Stromal cell of bone marrow (primary cell): Measurements from ENCODE around the gene GNG12.
A peak's percentile ranks its signal among the peaks of the same experiment; 100 is the strongest.
"Not testable (repeated sequence)": the region's sequence is repeated elsewhere in the genome, so short reads cannot be mapped to it uniquely, and the experiment has no call there.

Source experiments
- DNase-seq: peaks from one replicate; pipeline ENCODE4 v3.0.0-alpha.2; 2012; ENCODE audit warnings: low read depth

Gene GNG12

DNA sequence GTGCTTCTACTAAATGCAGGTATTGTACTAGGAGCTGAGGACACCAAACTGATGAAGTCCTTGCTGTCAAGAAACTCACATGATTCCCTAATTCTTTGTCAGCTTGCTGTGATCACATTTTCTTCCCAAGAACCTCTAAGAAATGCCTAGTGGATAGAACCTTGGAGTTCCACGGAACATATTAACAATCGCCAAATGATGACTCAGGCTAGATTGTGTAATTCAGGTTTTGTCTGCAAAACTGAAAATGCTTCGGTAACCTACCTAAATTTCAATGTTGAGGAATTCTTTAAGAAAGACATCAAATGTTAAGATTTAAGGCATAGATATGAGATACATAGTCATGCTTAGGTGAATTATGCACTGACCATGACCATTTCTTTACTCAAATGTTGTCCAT lies 150.0 kb downstream of the GNG12 start:
- peak; percentile 60 for DNase-seq

- DNase-seq: peak; percentile 73
These were observed 150.5 kb downstream of the GNG12 start for GRCh38 chr1:67682659-67683197.

DNA sequence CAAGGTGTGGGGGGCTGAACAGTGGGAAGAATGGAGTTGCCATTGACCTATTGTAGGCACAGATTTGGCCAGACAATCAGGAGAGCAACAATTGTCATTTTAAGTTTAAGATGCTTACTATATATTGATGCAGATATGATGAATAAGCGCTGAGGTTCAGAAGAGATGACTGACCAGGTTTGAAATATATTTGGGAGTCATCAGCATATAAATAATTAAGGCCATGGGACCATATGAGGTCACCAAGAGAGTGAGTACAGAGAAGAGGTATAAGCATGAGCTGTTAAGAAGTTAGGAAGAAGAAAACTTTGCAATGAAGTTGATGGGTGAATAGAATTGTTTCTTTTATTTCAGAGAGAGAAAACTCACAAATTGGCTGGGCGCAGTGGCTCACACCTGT lies 152.8 kb downstream of the GNG12 start:
- DNase-seq: no peak

- no peak for DNase-seq
These were observed 153.6 kb downstream of the GNG12 start for GRCh38 chr1:67679691-67680090.

- no peak for DNase-seq
These were observed 155.3 kb downstream of the GNG12 start for GRCh38 chr1:67677930-67678329.

- no peak for DNase-seq
These were observed 155.9 kb downstream of the GNG12 start for GRCh38 chr1:67677408-67677807.

DNA sequence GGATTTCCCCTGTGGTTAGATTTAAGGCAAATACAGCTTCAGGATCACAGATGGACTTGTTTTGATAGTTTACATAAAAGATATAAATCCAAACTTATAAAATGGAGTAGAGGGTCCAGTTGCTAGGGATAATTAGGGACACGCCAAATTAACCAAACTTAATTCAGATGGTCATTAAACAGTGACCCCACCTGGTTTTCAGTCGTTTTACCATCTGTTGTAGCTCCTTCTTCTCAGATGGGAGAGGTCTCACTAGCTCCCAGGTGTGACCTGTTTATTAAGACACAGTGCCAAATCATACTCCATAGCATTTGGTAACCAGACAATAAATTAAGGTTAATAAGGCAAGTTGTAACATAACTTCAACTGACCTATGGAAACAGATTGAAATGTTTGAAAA lies 156.3 kb downstream of the GNG12 start:
- no peak for DNase-seq

- DNase-seq: no peak
These were observed 157.0 kb downstream of the GNG12 start for GRCh38 chr1:67676287-67676686.

DNA sequence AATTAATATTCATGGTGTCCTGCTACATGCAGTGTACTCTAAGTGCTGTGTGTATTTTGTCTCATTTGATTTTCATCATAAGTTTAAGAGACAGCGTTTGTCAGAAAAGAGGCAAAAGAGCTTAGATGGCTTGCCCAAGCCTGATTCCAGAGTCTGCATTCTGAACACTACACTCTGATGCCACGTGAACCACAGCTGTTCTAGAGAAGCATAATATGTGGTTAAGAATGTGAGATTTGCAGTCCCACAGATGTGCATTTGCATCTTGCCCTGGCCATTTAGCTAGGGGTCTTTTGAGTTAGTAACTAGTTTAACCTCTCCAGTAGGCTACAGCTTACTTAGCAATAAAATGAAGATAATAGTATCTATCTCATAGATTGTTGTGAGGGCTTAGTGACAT lies 157.5 kb downstream of the GNG12 start:
- DNase-seq: no peak

GRCh38 chr1:67674260-67675011 lies 158.8 kb downstream of the GNG12 start:
- DNase-seq: peak; percentile 47

DNA sequence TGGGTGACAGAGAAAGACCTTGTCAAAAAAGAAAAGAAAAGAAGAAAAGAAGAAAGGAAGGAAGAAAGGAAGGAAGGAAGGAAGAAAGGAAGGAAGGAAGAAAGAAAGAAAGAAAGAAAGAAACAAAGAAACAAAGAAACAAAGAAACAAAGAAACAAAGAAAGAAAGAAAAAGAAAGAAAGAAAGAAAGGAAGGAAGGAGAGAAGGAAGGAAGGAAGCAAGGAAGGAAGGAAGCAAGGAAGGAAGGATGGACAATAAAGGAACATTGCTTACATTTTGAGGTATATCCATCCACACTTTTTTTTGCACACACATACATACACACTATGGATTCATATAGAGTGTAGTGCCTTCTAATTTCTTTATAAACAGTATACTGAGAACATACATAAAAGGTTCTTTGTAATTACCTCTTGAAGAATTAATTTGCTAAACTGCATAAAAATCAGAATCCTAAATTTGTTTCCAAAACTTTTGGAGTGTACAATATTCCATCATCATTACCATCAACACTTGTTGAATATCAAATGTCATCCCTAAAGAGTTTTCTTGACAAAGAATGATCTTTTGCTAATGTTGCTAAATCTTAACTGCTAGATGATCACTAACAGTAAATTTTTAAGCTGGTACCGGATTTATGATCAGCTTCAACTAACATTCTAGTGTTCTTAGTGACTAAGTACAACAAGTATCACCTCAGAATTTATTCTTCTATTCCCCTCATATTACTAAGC lies 159.6 kb downstream of the GNG12 start:
- DNase-seq: no peak

GRCh38 chr1:67672260-67672803 lies 160.9 kb downstream of the GNG12 start:
- no peak for DNase-seq

DNA sequence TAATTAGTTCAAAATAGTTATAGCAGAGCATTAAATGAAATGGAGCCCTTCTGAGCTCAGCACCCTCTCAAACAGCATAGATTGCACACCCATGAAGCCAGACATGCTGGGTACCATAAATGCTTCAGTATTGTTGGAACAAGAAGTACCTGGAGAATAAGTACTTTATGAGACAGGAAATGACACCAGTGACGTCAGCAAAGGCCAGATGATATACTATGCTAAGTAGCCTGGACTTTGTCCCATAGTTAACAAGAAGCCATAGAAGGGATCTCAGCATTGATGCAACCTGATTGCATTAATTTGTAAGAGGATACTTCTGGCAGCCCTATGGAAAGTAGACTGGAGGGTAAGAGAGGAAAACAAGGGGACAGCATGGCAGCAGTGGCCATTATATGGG lies 164.6 kb downstream of the GNG12 start:
- no peak for DNase-seq

GRCh38 chr1:67666636-67667035 lies 166.6 kb downstream of the GNG12 start:
- no peak for DNase-seq

- DNase-seq: not testable (repeated sequence)
These were observed 168.0 kb downstream of the GNG12 start for GRCh38 chr1:67665307-67665706.

DNA sequence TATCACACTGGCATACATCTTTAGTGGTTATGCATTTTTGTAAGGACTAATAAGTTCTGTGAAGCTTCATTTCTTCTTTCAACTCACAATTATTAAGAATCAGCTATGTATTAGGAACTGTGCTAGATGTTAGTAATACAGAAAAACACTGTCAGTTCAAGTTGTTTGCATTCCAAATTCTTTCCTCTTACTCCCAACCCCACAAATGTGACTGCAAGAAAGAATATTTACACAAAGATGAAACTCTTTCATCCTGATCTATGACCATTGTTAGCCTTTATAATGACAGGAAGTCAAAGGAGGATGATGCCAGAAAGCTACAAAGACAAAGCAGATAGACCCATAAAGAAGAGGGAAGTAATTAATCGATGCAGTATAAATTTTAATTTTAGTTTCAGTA lies 169.2 kb downstream of the GNG12 start:
- no peak for DNase-seq

DNA sequence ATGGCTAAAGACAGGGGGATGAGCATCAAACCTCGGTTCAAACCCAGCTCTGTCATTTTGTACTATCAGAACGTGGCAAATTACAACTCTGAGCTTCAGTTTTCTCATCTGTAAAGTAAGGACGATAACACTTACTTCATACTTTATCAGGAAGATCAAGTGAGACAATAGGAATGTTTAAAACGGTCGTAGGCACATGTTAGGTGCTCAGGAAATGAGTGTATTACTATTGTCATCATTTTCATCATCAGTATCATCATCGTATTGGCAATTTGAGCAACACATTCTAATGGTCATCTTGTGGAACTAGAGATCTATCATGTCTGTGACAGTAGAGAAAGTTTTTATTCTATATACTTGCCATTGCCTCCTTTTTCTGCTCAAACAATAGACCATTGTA lies 170.4 kb downstream of the GNG12 start:
- DNase-seq: no peak

- DNase-seq: no peak
These were observed 174.0 kb downstream of the GNG12 start for GRCh38 chr1:67659229-67659628.

DNA sequence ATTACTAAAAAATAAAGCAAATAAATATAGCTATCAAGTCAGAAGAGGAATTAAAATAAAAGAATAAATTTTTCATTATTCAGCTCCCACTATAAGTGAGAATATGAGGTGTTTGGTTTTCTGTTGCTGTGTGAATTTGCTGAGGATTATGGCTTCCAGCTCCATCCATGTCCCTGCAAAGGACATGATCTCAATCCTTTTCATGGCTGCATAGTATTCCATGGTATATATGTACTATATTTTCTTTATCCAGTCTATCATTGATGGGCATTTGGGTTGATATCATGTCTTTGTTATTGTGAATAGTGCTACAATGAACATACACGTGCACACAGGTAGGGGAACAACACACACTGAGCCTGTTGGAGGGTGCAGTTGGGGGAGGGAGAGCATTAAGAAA lies 176.1 kb downstream of the GNG12 start:
- not testable (repeated sequence) for DNase-seq

GRCh38 chr1:67655581-67655980 lies 177.7 kb downstream of the GNG12 start:
- DNase-seq: no peak

DNA sequence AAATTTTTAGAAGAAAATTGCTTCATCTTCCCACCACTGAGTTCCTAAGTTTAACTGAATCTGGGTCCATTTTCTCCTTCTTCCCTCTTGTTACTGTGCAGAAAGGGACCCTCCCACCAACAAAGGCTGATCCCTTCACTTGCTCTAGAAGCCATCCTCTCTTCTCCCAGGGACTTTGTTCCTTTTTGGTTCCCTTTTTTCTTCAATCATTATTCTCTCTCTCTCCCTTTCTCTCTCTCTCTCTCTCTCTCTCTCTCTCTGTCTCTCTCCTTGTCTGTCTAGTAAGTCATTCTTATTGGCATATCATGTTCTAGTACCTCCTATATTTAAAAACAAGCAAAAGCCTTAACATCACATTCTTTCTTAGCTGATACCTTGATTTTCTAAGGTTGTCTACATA lies 180.0 kb downstream of the GNG12 start:
- no peak for DNase-seq

DNA sequence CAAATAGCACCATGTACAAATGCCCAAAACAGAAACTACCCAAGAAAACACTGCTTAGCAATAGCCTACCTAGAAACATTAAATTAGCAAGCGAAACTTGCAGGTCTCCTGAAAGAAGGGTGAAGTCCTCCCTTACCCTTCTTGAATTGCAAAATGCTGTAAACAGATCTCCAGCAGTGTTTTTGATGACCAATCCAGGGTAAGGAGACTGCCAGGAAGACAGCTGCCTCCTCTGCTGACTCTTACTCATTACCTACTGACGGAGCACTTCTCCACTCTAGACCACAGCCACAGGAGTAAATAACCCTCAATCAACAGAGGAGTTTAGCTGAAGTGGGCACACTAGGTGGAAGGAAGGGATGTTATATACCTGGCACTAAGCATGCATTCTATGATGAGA lies 180.5 kb downstream of the GNG12 start:
- DNase-seq: peak; percentile 80
